Muscle layer of duodenum (tissue), 2 donors: ENCODE results near the gene FRAT2.
A peak's percentile ranks its signal among the peaks of the same experiment; 100 is the strongest.
"Not testable (repeated sequence)": the region's sequence is repeated elsewhere in the genome, so short reads cannot be mapped to it uniquely, and the experiment has no call there.

ENCODE experiments used
- H3K27ac ChIP-seq: one replicate; pipeline ENCODE4 v1.7.0; 2013; ENCODE audit warnings: mild to moderate bottlenecking, low read length
- H3K27me3 ChIP-seq: one replicate; pipeline ENCODE4 v1.7.0; 2013; ENCODE audit warnings: low read depth, mild to moderate bottlenecking, control low read depth, low read length
- H3K36me3 ChIP-seq, 2 donors: one replicate each; pipeline ENCODE4 v1.7.0; 2013; ENCODE audit warnings: low read length in 2 of 2, control low read depth in 1 of 2, mild to moderate bottlenecking in 1 of 2; ENCODE audit not compliant: insufficient read depth in 2 of 2, control insufficient read depth in 1 of 2
- H3K4me1 ChIP-seq, 2 donors: one replicate each; pipeline ENCODE4 v1.7.0; 2013; ENCODE audit warnings: low read length in 2 of 2, mild to moderate bottlenecking in 2 of 2, control low read depth in 1 of 2, moderate library complexity in 1 of 2; ENCODE audit not compliant: insufficient read depth in 2 of 2, control insufficient read depth in 1 of 2
- H3K4me3 ChIP-seq, 2 donors: one replicate each; pipeline ENCODE4 v1.7.0; 2013; ENCODE audit warnings: low read length in 2 of 2, low read depth in 1 of 2, mild to moderate bottlenecking in 1 of 2
- H3K9me3 ChIP-seq, 2 donors: one replicate each; pipeline ENCODE4 v1.7.0; 2013; ENCODE audit warnings: low read length in 2 of 2, control low read depth in 1 of 2, mild to moderate bottlenecking in 1 of 2; ENCODE audit not compliant: control insufficient read depth in 1 of 2
- donor health status: healthy.

Gene FRAT2

GRCh38 chr10:97302088-97302791, 32.3 kb downstream of the FRAT2 start:
- no peaks in the 10 kb centered on the region for H3K9me3 ChIP-seq
- no peaks in the 10 kb centered on the region for H3K27me3 ChIP-seq
- H3K27ac ChIP-seq: no peak overlapping the region
- no peak overlapping the region for H3K4me3 ChIP-seq
- no peaks in the 10 kb centered on the region for H3K36me3 ChIP-seq
- no peaks in the 10 kb centered on the region for H3K4me1 ChIP-seq

GRCh38 chr10:97300980-97301379, 33.5 kb downstream of the FRAT2 start:
- Histone ChIP-seq H3K4me3 (no peak overlapping the region), H3K27me3 (no peaks in the 10 kb centered on the region), H3K27ac (no peak overlapping the region), H3K36me3 (no peaks in the 10 kb centered on the region), H3K9me3 (no peaks in the 10 kb centered on the region), H3K4me1 (no peaks in the 10 kb centered on the region)

- Histone ChIP-seq H3K27ac (no peak overlapping the region), H3K4me3 (no peak overlapping the region), H3K27me3 (no peaks in the 10 kb centered on the region), H3K36me3 (no peaks in the 10 kb centered on the region), H3K4me1 (no peaks in the 10 kb centered on the region), H3K9me3 (no peaks in the 10 kb centered on the region)
Measured at GRCh38 chr10:97298223-97298571, 36.3 kb downstream of the FRAT2 start.

GRCh38 chr10:97297556-97298222, 36.8 kb downstream of the FRAT2 start:
- no peak overlapping the region for H3K27ac ChIP-seq
- no peaks in the 10 kb centered on the region for H3K9me3 ChIP-seq

GRCh38 chr10:97292862-97293198, 41.7 kb downstream of the FRAT2 start:
- Histone ChIP-seq H3K4me1 (peaks cover 4% of the 10 kb centered on the region in 2 donors), H3K4me3 (peak overlapping the region in 1 of 2 donors; percentile 99), H3K27ac (no peak overlapping the region), H3K9me3 (no peaks in the 10 kb centered on the region), H3K36me3 (peaks cover 0 to 4% of the 10 kb centered on the region in 2 donors), H3K27me3 (no peaks in the 10 kb centered on the region)

More at GRCh38 chr10:97297556-97298222, 36.8 kb downstream of the FRAT2 start:
- Histone ChIP-seq H3K4me1 (no peaks in the 10 kb centered on the region), H3K36me3 (no peaks in the 10 kb centered on the region), H3K4me3 (no peak overlapping the region), H3K27me3 (no peaks in the 10 kb centered on the region)

- peaks cover 0 to 4% of the 10 kb centered on the region in 2 donors for H3K36me3 ChIP-seq
- peak within 1 kb of the TSS; percentile 85 for H3K27ac ChIP-seq
- H3K9me3 ChIP-seq: no peaks in the 10 kb centered on the region
- H3K4me3 ChIP-seq: peak within 1 kb of the TSS; percentile 96 to 99
- peaks cover 4% of the 10 kb centered on the region in 2 donors for H3K4me1 ChIP-seq
- H3K27me3 ChIP-seq: no peaks in the 10 kb centered on the region
Measured at GRCh38 chr10:97292097-97292861, 42.2 kb downstream of the FRAT2 start, which contains the start of gene ARHGAP19. ARHGAP19 (minus strand) TSS chr10:97292637; CDS start chr10:97292627, 10 bp downstream.

- no peaks in the 10 kb centered on the region for H3K27me3 ChIP-seq
Measured at GRCh38 chr10:97291357-97292096, 43.0 kb downstream of the FRAT2 start.

GRCh38 chr10:97290576-97291356, 43.8 kb downstream of the FRAT2 start:
- H3K9me3 ChIP-seq, H3K27me3 ChIP-seq, H3K4me1 ChIP-seq, H3K27ac ChIP-seq, H3K36me3 ChIP-seq: not testable (repeated sequence)
- H3K4me3 ChIP-seq: peak overlapping the region in 1 of 2 donors; percentile 99

More at GRCh38 chr10:97291357-97292096, 43.0 kb downstream of the FRAT2 start:
- Histone ChIP-seq H3K36me3 (peaks cover 0 to 4% of the 10 kb centered on the region in 2 donors), H3K4me3 (peak overlapping the region; percentile 96 to 99), H3K9me3 (no peaks in the 10 kb centered on the region), H3K27ac (peak overlapping the region; percentile 85), H3K4me1 (peaks cover 4% of the 10 kb centered on the region in 2 donors)

GRCh38 chr10:97290076-97290475, 44.5 kb downstream of the FRAT2 start:
- not testable (repeated sequence) for H3K27ac ChIP-seq, H3K4me1 ChIP-seq, H3K36me3 ChIP-seq, H3K27me3 ChIP-seq, H3K4me3 ChIP-seq, H3K9me3 ChIP-seq
